HEK293 (cell line): ENCODE results near the gene TTC23.

Experiments
- GLIS1 ChIP-seq: fragments of 450-650 bp; formaldehyde crosslinking; IDR thresholded peaks from 2 replicates; pipeline ENCODE4 v1.5.1; 2016; ENCODE audit warnings: missing biosample characterization, missing genetic modification characterization
- KLF16 ChIP-seq: fragments of 450-650 bp; formaldehyde crosslinking; IDR thresholded peaks from 2 replicates; pipeline ENCODE4 v1.5.1; 2017; ENCODE audit warnings: missing biosample characterization, missing genetic modification characterization
- OSR2 ChIP-seq: fragments of 450-650 bp; formaldehyde crosslinking; IDR thresholded peaks from 2 replicates; pipeline ENCODE4 v1.5.1; 2016; ENCODE audit warnings: missing biosample characterization, missing genetic modification characterization
- SCRT1 ChIP-seq: fragments of 450-650 bp; formaldehyde crosslinking; IDR thresholded peaks from 2 replicates; pipeline ENCODE4 v1.5.1; 2016; ENCODE audit warnings: missing biosample characterization, missing genetic modification characterization, borderline replicate concordance
- SP3 ChIP-seq: fragments of 450-650 bp; formaldehyde crosslinking; IDR thresholded peaks from 2 replicates; pipeline ENCODE4 v1.5.1; 2016; ENCODE audit warnings: missing biosample characterization, missing genetic modification characterization
- SP7 ChIP-seq: fragments of 450-650 bp; formaldehyde crosslinking; IDR thresholded peaks from 2 replicates; pipeline ENCODE4 v1.5.1; 2016; ENCODE audit warnings: missing biosample characterization, missing genetic modification characterization
- ZBTB11 ChIP-seq: fragments of 450-650 bp; formaldehyde crosslinking; conservative IDR thresholded peaks from 2 replicates; pipeline ENCODE4 v1.5.1; 2016; ENCODE audit warnings: low read depth, missing biosample characterization, missing genetic modification characterization
- ZBTB48 ChIP-seq: fragments of 450-650 bp; formaldehyde crosslinking; IDR thresholded peaks from 2 replicates; pipeline ENCODE4 v1.5.1; 2016; ENCODE audit warnings: missing biosample characterization, missing genetic modification characterization
- ZIC2 ChIP-seq: fragments of 450-650 bp; formaldehyde crosslinking; IDR thresholded peaks from 2 replicates; pipeline ENCODE4 v1.5.1; 2016; ENCODE audit warnings: missing biosample characterization, missing genetic modification characterization
- ZNF114 ChIP-seq: fragments of 450-650 bp; formaldehyde crosslinking; IDR thresholded peaks from 2 replicates; pipeline ENCODE4 v1.5.0; 2017; ENCODE audit warnings: missing biosample characterization, missing genetic modification characterization
- ZNF324 ChIP-seq: fragments of 450-650 bp; formaldehyde crosslinking; IDR thresholded peaks from 2 replicates; pipeline ENCODE4 v1.5.1; 2016; ENCODE audit warnings: missing biosample characterization, missing genetic modification characterization
- ZNF335 ChIP-seq: fragments of 450-650 bp; formaldehyde crosslinking; conservative IDR thresholded peaks from 2 replicates; pipeline ENCODE4 v1.5.1; 2016; ENCODE audit warnings: missing biosample characterization, missing genetic modification characterization
- ZNF366 ChIP-seq: fragments of 450-650 bp; formaldehyde crosslinking; conservative IDR thresholded peaks from 2 replicates; pipeline ENCODE4 v1.5.1; 2016; ENCODE audit warnings: missing biosample characterization, missing genetic modification characterization
- ZNF76 ChIP-seq: fragments of 450-650 bp; formaldehyde crosslinking; IDR thresholded peaks from 2 replicates; pipeline ENCODE4; 2016; ENCODE audit warnings: low read depth, missing biosample characterization, missing genetic modification characterization, borderline replicate concordance
- ZNF843 ChIP-seq: fragments of 450-650 bp; formaldehyde crosslinking; IDR thresholded peaks from 2 replicates; pipeline ENCODE4 v1.5.1; 2016; ENCODE audit warnings: missing biosample characterization, missing genetic modification characterization
- ZSCAN30 ChIP-seq: fragments of 450-650 bp; IDR thresholded peaks from 2 replicates; pipeline ENCODE4 v1.5.1; 2018; ENCODE audit warnings: missing biosample characterization, mild to moderate bottlenecking, missing genetic modification characterization, moderate library complexity
- TF ChIP-seq, protein P1 (sequence below): fragments of 450-650 bp; formaldehyde crosslinking; IDR thresholded peaks from 2 replicates; pipeline ENCODE4 v1.5.1; 2016; ENCODE audit warnings: missing biosample characterization, missing genetic modification characterization, borderline replicate concordance
- TF ChIP-seq, protein P2 (sequence below): fragments of 450-650 bp; formaldehyde crosslinking; IDR thresholded peaks from 2 replicates; pipeline ENCODE4 v1.5.1; 2016; ENCODE audit warnings: missing biosample characterization, missing genetic modification characterization, low read depth
- TF ChIP-seq, protein P3 (sequence below): fragments of 450-650 bp; formaldehyde crosslinking; IDR thresholded peaks from 2 replicates; pipeline ENCODE4 v1.5.1; 2016; ENCODE audit warnings: missing biosample characterization, missing genetic modification characterization
- TF ChIP-seq, protein P4 (sequence below): fragments of 450-650 bp; formaldehyde crosslinking; IDR thresholded peaks from 2 replicates; pipeline ENCODE4 v1.5.1; 2017; ENCODE audit warnings: missing biosample characterization, missing genetic modification characterization
- TF ChIP-seq, protein P5 (sequence below): fragments of 450-650 bp; formaldehyde crosslinking; IDR thresholded peaks from 2 replicates; pipeline ENCODE4 v1.5.1; 2016; ENCODE audit warnings: missing biosample characterization, missing genetic modification characterization

The TTC23 gene

DNA sequence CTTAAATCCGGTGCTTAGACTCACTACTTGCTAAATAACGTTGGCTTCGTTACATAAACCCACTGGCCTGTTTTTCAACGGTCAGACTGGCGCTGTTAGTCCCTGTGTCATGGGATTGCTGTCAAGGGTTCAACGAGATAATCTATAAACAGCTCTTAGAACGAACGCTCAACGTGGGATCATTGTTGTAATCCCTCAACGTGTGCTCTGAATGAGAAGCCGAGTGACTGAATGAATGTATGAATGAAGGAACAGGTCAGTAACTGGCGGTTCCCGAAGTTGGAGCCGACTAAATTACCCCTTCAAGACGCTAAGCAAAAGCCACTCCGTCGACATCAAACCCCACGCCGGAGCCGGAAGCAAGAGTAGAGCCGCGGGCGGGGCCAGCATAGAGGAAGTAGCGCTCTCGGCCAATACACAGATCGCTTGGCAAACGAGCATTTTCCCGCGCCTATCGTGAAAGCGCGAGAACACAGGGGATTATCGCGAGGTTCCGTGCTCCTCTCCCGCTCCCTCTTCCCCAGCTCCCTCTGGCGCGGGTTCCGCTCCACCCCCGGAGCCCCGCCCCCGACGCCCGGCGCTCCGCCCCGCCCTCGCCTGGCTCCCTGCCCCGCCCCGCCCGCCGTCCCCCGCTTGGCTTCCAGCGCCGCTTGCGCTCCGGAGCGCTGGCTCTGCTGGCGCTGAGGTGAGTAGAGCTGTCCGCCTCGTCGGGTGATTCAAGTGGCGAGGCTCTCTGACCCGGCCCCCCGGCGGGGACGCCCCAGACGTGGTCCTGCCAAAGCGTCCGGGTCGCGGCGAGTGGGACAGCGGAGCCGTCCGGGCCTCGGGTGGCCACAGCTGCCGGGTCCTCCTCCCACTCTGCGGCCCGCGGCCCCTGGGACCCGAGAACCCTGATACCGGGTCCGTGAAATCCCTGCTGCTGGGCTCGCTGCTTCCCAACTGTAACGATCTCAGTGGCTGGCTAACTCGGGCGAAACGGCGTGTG lies 1.8 kb upstream of the TTC23 start, which contains the start of gene LRRC28 (continued):
- TF ChIP-seq, protein P1, sequence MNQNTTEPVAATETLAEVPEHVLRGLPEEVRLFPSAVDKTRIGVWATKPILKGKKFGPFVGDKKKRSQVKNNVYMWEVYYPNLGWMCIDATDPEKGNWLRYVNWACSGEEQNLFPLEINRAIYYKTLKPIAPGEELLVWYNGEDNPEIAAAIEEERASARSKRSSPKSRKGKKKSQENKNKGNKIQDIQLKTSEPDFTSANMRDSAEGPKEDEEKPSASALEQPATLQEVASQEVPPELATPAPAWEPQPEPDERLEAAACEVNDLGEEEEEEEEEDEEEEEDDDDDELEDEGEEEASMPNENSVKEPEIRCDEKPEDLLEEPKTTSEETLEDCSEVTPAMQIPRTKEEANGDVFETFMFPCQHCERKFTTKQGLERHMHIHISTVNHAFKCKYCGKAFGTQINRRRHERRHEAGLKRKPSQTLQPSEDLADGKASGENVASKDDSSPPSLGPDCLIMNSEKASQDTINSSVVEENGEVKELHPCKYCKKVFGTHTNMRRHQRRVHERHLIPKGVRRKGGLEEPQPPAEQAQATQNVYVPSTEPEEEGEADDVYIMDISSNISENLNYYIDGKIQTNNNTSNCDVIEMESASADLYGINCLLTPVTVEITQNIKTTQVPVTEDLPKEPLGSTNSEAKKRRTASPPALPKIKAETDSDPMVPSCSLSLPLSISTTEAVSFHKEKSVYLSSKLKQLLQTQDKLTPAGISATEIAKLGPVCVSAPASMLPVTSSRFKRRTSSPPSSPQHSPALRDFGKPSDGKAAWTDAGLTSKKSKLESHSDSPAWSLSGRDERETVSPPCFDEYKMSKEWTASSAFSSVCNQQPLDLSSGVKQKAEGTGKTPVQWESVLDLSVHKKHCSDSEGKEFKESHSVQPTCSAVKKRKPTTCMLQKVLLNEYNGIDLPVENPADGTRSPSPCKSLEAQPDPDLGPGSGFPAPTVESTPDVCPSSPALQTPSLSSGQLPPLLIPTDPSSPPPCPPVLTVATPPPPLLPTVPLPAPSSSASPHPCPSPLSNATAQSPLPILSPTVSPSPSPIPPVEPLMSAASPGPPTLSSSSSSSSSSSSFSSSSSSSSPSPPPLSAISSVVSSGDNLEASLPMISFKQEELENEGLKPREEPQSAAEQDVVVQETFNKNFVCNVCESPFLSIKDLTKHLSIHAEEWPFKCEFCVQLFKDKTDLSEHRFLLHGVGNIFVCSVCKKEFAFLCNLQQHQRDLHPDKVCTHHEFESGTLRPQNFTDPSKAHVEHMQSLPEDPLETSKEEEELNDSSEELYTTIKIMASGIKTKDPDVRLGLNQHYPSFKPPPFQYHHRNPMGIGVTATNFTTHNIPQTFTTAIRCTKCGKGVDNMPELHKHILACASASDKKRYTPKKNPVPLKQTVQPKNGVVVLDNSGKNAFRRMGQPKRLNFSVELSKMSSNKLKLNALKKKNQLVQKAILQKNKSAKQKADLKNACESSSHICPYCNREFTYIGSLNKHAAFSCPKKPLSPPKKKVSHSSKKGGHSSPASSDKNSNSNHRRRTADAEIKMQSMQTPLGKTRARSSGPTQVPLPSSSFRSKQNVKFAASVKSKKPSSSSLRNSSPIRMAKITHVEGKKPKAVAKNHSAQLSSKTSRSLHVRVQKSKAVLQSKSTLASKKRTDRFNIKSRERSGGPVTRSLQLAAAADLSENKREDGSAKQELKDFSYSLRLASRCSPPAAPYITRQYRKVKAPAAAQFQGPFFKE, result no peak
- TF ChIP-seq ZNF366 (tag by site-specific recombination) (peak; percentile 29), KLF16 (tag by site-specific recombination) (peak; percentile 93), OSR2 (0 out of 2 replicates have a peak, but pooled peaks have one; percentile 9), ZSCAN30 (peak; percentile 83), SP3 (tag by site-specific recombination) (peak; percentile 83), SP7 (tag by site-specific recombination) (peak; percentile 33), SCRT1 (tag by site-specific recombination) (no peak), ZIC2 (tag by site-specific recombination) (peak; percentile 69), ZNF324 (tag by site-specific recombination) (0 out of 2 replicates have a peak, but pooled peaks have one; percentile 16), GLIS1 (tag by site-specific recombination) (peak; percentile 54; the same call in 1 of the 2 replicates), ZNF114 (tag by site-specific recombination) (no peak), ZBTB48 (peak; percentile 61; the same call in 1 of the 2 replicates), ZNF76 (tag by site-specific recombination) (peak; percentile 24; the same call in 1 of the 2 replicates), ZNF335 (tag by site-specific recombination) (peak; percentile 62; the same call in 1 of the 2 replicates), ZBTB11 (peak; percentile 64), ZNF843 (tag by site-specific recombination) (peak; percentile 62)
- TF ChIP-seq, protein P2, sequence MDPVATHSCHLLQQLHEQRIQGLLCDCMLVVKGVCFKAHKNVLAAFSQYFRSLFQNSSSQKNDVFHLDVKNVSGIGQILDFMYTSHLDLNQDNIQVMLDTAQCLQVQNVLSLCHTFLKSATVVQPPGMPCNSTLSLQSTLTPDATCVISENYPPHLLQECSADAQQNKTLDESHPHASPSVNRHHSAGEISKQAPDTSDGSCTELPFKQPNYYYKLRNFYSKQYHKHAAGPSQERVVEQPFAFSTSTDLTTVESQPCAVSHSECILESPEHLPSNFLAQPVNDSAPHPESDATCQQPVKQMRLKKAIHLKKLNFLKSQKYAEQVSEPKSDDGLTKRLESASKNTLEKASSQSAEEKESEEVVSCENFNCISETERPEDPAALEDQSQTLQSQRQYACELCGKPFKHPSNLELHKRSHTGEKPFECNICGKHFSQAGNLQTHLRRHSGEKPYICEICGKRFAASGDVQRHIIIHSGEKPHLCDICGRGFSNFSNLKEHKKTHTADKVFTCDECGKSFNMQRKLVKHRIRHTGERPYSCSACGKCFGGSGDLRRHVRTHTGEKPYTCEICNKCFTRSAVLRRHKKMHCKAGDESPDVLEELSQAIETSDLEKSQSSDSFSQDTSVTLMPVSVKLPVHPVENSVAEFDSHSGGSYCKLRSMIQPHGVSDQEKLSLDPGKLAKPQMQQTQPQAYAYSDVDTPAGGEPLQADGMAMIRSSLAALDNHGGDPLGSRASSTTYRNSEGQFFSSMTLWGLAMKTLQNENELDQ (tag by site-specific recombination), result no peak
- TF ChIP-seq, protein P3, sequence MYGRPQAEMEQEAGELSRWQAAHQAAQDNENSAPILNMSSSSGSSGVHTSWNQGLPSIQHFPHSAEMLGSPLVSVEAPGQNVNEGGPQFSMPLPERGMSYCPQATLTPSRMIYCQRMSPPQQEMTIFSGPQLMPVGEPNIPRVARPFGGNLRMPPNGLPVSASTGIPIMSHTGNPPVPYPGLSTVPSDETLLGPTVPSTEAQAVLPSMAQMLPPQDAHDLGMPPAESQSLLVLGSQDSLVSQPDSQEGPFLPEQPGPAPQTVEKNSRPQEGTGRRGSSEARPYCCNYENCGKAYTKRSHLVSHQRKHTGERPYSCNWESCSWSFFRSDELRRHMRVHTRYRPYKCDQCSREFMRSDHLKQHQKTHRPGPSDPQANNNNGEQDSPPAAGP (tag by site-specific recombination), result peak; percentile 12; the same call in 1 of the 2 replicates
- TF ChIP-seq, protein P4, sequence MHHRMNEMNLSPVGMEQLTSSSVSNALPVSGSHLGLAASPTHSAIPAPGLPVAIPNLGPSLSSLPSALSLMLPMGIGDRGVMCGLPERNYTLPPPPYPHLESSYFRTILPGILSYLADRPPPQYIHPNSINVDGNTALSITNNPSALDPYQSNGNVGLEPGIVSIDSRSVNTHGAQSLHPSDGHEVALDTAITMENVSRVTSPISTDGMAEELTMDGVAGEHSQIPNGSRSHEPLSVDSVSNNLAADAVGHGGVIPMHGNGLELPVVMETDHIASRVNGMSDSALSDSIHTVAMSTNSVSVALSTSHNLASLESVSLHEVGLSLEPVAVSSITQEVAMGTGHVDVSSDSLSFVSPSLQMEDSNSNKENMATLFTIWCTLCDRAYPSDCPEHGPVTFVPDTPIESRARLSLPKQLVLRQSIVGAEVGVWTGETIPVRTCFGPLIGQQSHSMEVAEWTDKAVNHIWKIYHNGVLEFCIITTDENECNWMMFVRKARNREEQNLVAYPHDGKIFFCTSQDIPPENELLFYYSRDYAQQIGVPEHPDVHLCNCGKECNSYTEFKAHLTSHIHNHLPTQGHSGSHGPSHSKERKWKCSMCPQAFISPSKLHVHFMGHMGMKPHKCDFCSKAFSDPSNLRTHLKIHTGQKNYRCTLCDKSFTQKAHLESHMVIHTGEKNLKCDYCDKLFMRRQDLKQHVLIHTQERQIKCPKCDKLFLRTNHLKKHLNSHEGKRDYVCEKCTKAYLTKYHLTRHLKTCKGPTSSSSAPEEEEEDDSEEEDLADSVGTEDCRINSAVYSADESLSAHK (tag by site-specific recombination), result no peak
- TF ChIP-seq, protein P5, sequence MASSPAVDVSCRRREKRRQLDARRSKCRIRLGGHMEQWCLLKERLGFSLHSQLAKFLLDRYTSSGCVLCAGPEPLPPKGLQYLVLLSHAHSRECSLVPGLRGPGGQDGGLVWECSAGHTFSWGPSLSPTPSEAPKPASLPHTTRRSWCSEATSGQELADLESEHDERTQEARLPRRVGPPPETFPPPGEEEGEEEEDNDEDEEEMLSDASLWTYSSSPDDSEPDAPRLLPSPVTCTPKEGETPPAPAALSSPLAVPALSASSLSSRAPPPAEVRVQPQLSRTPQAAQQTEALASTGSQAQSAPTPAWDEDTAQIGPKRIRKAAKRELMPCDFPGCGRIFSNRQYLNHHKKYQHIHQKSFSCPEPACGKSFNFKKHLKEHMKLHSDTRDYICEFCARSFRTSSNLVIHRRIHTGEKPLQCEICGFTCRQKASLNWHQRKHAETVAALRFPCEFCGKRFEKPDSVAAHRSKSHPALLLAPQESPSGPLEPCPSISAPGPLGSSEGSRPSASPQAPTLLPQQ, result peak; percentile 73
